Body of pancreas (tissue), 4 donors: Measurements from ENCODE around the gene NHERF2.

Experiments used
- POLR2A ChIP-seq, 3 donors: fragments of 450-650 bp; IDR thresholded peaks; one replicate each; pipeline ENCODE4 v1.6.1; 2016; ENCODE audit warnings: antibody characterized with exemption in 3 of 3, mild to moderate bottlenecking in 2 of 3
- TF ChIP-seq, protein P1 (sequence below), 7 experiments: fragments of 450-650 bp in 4 of 7; fragments of 200-600 bp in 3 of 7; sonication (generic) in 3 of 7; IDR thresholded peaks; one replicate each; pipeline ENCODE4 v1.5.1; 2016 to 2019; ENCODE audit warnings: antibody characterized with exemption in 7 of 7

DNA sequence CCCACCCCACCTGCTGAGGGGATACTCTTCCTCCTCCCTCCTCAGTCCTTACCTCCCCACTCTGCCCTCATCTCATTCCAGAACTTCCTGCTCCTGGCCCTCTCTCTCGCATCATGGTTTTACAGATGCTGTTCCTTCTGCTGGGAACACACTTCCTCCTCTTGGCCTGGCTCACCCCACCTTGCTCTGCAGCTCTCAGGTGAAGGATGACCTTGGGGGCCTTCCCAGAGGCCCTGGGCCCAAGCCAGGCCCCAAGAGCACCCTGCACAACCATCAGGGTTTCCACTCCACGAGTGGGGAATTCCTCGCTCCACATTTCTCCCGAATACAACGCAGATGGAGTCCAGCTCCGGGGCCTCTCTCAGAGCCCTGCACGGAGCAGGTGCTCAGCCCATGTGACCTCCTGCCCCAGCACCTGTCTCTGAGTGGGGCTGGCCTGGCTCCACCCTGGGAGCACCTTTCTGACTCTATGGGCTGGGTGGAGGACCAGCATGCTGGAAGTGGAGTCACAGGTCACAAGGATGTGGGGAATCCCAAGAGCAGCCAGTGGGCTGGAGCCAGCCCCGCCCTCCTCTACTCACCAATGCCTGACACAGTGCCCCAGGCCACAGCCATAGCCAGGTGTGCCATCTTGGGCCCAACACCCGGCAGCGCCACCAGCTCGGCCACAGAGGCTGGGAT is 16.4 kb downstream of the NHERF2 start:
- TF ChIP-seq, protein P1, sequence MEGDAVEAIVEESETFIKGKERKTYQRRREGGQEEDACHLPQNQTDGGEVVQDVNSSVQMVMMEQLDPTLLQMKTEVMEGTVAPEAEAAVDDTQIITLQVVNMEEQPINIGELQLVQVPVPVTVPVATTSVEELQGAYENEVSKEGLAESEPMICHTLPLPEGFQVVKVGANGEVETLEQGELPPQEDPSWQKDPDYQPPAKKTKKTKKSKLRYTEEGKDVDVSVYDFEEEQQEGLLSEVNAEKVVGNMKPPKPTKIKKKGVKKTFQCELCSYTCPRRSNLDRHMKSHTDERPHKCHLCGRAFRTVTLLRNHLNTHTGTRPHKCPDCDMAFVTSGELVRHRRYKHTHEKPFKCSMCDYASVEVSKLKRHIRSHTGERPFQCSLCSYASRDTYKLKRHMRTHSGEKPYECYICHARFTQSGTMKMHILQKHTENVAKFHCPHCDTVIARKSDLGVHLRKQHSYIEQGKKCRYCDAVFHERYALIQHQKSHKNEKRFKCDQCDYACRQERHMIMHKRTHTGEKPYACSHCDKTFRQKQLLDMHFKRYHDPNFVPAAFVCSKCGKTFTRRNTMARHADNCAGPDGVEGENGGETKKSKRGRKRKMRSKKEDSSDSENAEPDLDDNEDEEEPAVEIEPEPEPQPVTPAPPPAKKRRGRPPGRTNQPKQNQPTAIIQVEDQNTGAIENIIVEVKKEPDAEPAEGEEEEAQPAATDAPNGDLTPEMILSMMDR (IDR thresholded peaks at IDR 0.05): no peak
- TF ChIP-seq POLR2A (IDR thresholded peaks at IDR 0.05): no peak
